SU-DHL-6 (cell line): Measurements from ENCODE around the gene URGCP.

Experiments used
- H2AFZ ChIP-seq: fragments of 200-600 bp; sonication (generic); 2 replicates; pipeline ENCODE4 v1.6.1; 2014; ENCODE audit warnings: low read depth, mild to moderate bottlenecking, moderate library complexity, mixed read lengths, antibody characterized with exemption, low read length; ENCODE audit not compliant: severe bottlenecking
- H3F3A ChIP-seq: fragments of 200-600 bp; shearing (Covaris generic); 2 replicates; pipeline ENCODE4 v1.6.0; 2016; ENCODE audit warnings: antibody characterized with exemption, mild to moderate bottlenecking; ENCODE audit not compliant: insufficient read depth
- H3K27ac ChIP-seq: fragments of 200-600 bp; sonication (generic); 2 replicates; pipeline ENCODE4 v1.5.1; 2016; ENCODE audit warnings: low read depth, mild to moderate bottlenecking, low read length, moderate library complexity, mixed read lengths
- H3K27me3 ChIP-seq: fragments of 200-600 bp; sonication (generic), shearing (Covaris generic); 2 replicates; pipeline ENCODE4 v1.6.0; 2014; ENCODE audit warnings: mild to moderate bottlenecking, low read length
- H3K36me3 ChIP-seq: fragments of 200-600 bp; sonication (generic); 2 replicates; pipeline ENCODE4 v1.6.1; 2014; ENCODE audit warnings: mild to moderate bottlenecking, low read length, mixed read lengths
- H3K4me2 ChIP-seq: fragments of 300-600, 200-600 bp; shearing (Covaris generic), sonication (generic); 2 replicates; pipeline ENCODE4 v1.6.0; 2014; ENCODE audit warnings: low read length, low read depth, mild to moderate bottlenecking; ENCODE audit not compliant: poor library complexity, severe bottlenecking
- H3K4me3 ChIP-seq: fragments of 200-600 bp; sonication (generic); 2 replicates; pipeline ENCODE4 v1.5.1; 2014; ENCODE audit warnings: antibody characterized with exemption, low read length, mild to moderate bottlenecking, mixed read lengths; ENCODE audit not compliant: insufficient read depth, poor library complexity, severe bottlenecking
- H3K79me2 ChIP-seq: fragments of 200-600 bp; sonication (generic); 2 replicates; pipeline ENCODE4 v1.6.1; 2014; ENCODE audit warnings: mild to moderate bottlenecking, low read length, moderate library complexity; ENCODE audit not compliant: insufficient read depth
- H3K9ac ChIP-seq: fragments of 200-600 bp; sonication (generic); 2 replicates; pipeline ENCODE4 v1.7.0; 2014; ENCODE audit warnings: mild to moderate bottlenecking, low read length
- H3K9me2 ChIP-seq: fragments of 200-600 bp; sonication (generic); replicated peaks from 2 replicates; pipeline ENCODE4 v1.6.1; 2014; ENCODE audit warnings: low read length; ENCODE audit not compliant: insufficient read depth
- H3K9me3 ChIP-seq: fragments of 200-600 bp; sonication (generic); 2 replicates; pipeline ENCODE4 v1.6.1; 2014; ENCODE audit warnings: low read length, mixed read lengths; ENCODE audit not compliant: insufficient read depth
- H4K20me1 ChIP-seq: fragments of 200-600 bp; sonication (generic); 2 replicates; pipeline ENCODE4 v1.6.1; 2014; ENCODE audit warnings: low read depth, mild to moderate bottlenecking, antibody characterized with exemption, low read length, moderate library complexity, mixed read lengths
- CTCF ChIP-seq: fragments of 200-600 bp; sonication (generic); IDR thresholded peaks from one replicate; pipeline ENCODE4 v1.5.1; 2017; ENCODE audit warnings: antibody characterized with exemption, mild to moderate bottlenecking, low read length, moderate library complexity; ENCODE audit not compliant: insufficient read depth, poor library complexity, severe bottlenecking
- EZH2phosphoT487 ChIP-seq: fragments of 200-600 bp; sonication (generic), shearing (Covaris generic); conservative IDR thresholded peaks from 2 replicates; pipeline ENCODE4 v1.6.1; 2018; ENCODE audit warnings: mild to moderate bottlenecking, antibody characterized with exemption, low read length, moderate library complexity, mixed read lengths

Gene URGCP

GRCh38 chr7:43888993-43889945 lies 17.1 kb downstream of the URGCP start:
- H3K27me3 ChIP-seq: no peaks in the 10 kb centered on the region
- no peaks in the 10 kb centered on the region for H3K36me3 ChIP-seq
- no peaks in the 10 kb centered on the region for H3K9me3 ChIP-seq
- no peak overlapping the region for H3K4me2 ChIP-seq
- H3K9ac ChIP-seq: no peak overlapping the region
- H3K27ac ChIP-seq: no peak overlapping the region
- no peaks in the 10 kb centered on the region for H4K20me1 ChIP-seq
- 0 out of 2 replicates have a peak, but pooled peaks cover 4% of the 10 kb centered on the region for H3F3A ChIP-seq
- H3K9me2 ChIP-seq: no peaks in the 10 kb centered on the region
- H2AFZ ChIP-seq: no peak overlapping the region
- TF ChIP-seq EZH2phosphoT487 (no peak), CTCF (no peak)
- H3K79me2 ChIP-seq: peaks cover 7% of the 10 kb centered on the region; the same call in 1 of the 2 replicates
- no peak overlapping the region for H3K4me3 ChIP-seq

GRCh38 chr7:43884617-43885016 lies 21.8 kb downstream of the URGCP start:
- TF ChIP-seq EZH2phosphoT487: no peak
- TF ChIP-seq CTCF: no peak
- H3K27ac ChIP-seq: no peak overlapping the region
- H4K20me1 ChIP-seq: no peaks in the 10 kb centered on the region
- H3K4me2 ChIP-seq: no peak overlapping the region
- no peaks in the 10 kb centered on the region for H3K79me2 ChIP-seq
- no peaks in the 10 kb centered on the region for H3K27me3 ChIP-seq
- no peak overlapping the region for H3K4me3 ChIP-seq
- no peaks in the 10 kb centered on the region for H3K9me2 ChIP-seq
- 0 out of 2 replicates have a peak, but pooled peaks cover 3% of the 10 kb centered on the region for H3K36me3 ChIP-seq
- no peak overlapping the region for H2AFZ ChIP-seq
- no peak overlapping the region for H3K9ac ChIP-seq
- H3F3A ChIP-seq: 0 out of 2 replicates have a peak, but pooled peaks cover 4% of the 10 kb centered on the region
- no peaks in the 10 kb centered on the region for H3K9me3 ChIP-seq

- H3K9me2 ChIP-seq: no peaks in the 10 kb centered on the region
- H3K36me3 ChIP-seq: 0 out of 2 replicates have a peak, but pooled peaks cover 3% of the 10 kb centered on the region
- no peak overlapping the region for H3K4me2 ChIP-seq
- no peak overlapping the region for H2AFZ ChIP-seq
- no peaks in the 10 kb centered on the region for H3F3A ChIP-seq
- TF ChIP-seq CTCF: no peak
- no peak for TF ChIP-seq EZH2phosphoT487
- no peaks in the 10 kb centered on the region for H4K20me1 ChIP-seq
- H3K9ac ChIP-seq: no peak overlapping the region
- H3K27me3 ChIP-seq: no peaks in the 10 kb centered on the region
- H3K9me3 ChIP-seq: no peaks in the 10 kb centered on the region
- no peak overlapping the region for H3K27ac ChIP-seq
- H3K79me2 ChIP-seq: no peaks in the 10 kb centered on the region
- no peak overlapping the region for H3K4me3 ChIP-seq
Measured at GRCh38 chr7:43884209-43884608, 22.2 kb downstream of the URGCP start.
